Effector memory CD4-positive, alpha-beta T cell (primary cell): ENCODE data around the gene SSTR3.
"Not testable (repeated sequence)": the region's sequence is repeated elsewhere in the genome, so short reads cannot be mapped to it uniquely, and the experiment has no call there.

Source experiments
- DNase-seq, 3 donors: peaks; one replicate each; pipeline ENCODE4 v3.0.0-alpha.2; 2020
- H3K27ac ChIP-seq: 2 replicates; pipeline ENCODE4 v1.7.0; 2013; ENCODE audit warnings: mild to moderate bottlenecking, low read length, moderate library complexity; ENCODE audit not compliant: insufficient read depth, poor library complexity, severe bottlenecking
- H3K27me3 ChIP-seq: replicated peaks from 2 replicates; pipeline ENCODE4 v1.7.0; 2013; ENCODE audit warnings: mild to moderate bottlenecking, low read length; ENCODE audit not compliant: insufficient read depth, control insufficient read depth, poor library complexity, severe bottlenecking
- H3K36me3 ChIP-seq: 2 replicates; pipeline ENCODE4 v1.7.0; 2013; ENCODE audit warnings: mild to moderate bottlenecking, low read length, moderate library complexity; ENCODE audit not compliant: control insufficient read depth, insufficient read depth
- H3K4me1 ChIP-seq: 2 replicates; pipeline ENCODE4 v1.7.0; 2013; ENCODE audit warnings: low read length, mild to moderate bottlenecking; ENCODE audit not compliant: control insufficient read depth, insufficient read depth, poor library complexity, severe bottlenecking
- H3K4me3 ChIP-seq: 2 replicates; pipeline ENCODE4 v1.7.0; 2013; ENCODE audit warnings: low read length, low read depth, mild to moderate bottlenecking; ENCODE audit not compliant: insufficient read depth, poor library complexity, severe bottlenecking
- H3K9me3 ChIP-seq: 2 replicates; pipeline ENCODE4 v1.7.0; 2013; ENCODE audit warnings: mild to moderate bottlenecking, low read length, moderate library complexity; ENCODE audit not compliant: control insufficient read depth

SSTR3 gene

DNA sequence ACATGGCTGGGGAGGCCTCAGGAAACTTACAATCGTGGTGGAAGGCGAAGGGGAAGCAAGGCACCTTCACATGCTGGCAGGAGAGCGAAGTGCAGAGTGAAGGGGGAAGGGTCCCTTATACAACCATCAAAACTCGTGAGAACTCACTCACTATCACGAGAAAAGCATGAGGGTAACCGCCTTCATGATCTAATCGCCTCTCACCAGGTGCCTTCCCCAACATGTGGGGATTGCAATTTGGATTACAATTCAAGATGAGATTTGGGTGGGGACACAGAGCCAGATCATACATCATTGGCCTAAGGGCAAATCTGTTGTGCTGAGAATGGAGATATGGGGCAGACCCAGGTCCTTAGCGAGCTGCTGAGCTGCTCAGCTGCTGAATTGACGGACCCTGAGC lies 37.3 kb downstream of the SSTR3 start:
- Histone ChIP-seq H3K36me3 (no peaks in the 10 kb centered on the region), H3K27me3 (no peaks in the 10 kb centered on the region), H3K27ac (no peak overlapping the region), H3K4me3 (no peak overlapping the region), H3K9me3 (no peaks in the 10 kb centered on the region), H3K4me1 (no peaks in the 10 kb centered on the region)
- DNase-seq = no peak

DNA sequence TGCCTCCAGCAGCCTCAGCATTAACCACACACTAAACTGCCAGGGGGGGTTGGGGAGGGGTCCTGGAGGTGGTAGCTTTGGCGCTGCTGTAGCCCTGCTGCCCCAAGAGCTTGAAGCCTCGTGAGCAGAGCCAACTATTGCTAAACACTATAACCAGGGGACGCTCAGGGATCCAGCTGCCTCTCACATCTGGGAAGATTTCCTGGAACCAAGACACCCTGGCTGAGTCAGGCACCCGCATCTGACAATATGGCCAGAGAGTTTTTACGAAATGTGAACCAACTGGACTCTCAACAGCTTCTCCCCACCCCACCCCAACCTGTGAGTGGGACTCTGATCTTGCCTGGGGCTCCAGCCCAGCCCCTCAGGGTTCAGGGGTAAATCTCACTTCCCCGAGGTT lies 38.6 kb downstream of the SSTR3 start:
- no peak overlapping the region for H3K27ac ChIP-seq
- DNase-seq = no peak
- no peaks in the 10 kb centered on the region for H3K36me3 ChIP-seq
- H3K4me1 ChIP-seq = no peaks in the 10 kb centered on the region
- H3K9me3 ChIP-seq = no peaks in the 10 kb centered on the region
- H3K27me3 ChIP-seq = no peaks in the 10 kb centered on the region
- no peak overlapping the region for H3K4me3 ChIP-seq

DNA sequence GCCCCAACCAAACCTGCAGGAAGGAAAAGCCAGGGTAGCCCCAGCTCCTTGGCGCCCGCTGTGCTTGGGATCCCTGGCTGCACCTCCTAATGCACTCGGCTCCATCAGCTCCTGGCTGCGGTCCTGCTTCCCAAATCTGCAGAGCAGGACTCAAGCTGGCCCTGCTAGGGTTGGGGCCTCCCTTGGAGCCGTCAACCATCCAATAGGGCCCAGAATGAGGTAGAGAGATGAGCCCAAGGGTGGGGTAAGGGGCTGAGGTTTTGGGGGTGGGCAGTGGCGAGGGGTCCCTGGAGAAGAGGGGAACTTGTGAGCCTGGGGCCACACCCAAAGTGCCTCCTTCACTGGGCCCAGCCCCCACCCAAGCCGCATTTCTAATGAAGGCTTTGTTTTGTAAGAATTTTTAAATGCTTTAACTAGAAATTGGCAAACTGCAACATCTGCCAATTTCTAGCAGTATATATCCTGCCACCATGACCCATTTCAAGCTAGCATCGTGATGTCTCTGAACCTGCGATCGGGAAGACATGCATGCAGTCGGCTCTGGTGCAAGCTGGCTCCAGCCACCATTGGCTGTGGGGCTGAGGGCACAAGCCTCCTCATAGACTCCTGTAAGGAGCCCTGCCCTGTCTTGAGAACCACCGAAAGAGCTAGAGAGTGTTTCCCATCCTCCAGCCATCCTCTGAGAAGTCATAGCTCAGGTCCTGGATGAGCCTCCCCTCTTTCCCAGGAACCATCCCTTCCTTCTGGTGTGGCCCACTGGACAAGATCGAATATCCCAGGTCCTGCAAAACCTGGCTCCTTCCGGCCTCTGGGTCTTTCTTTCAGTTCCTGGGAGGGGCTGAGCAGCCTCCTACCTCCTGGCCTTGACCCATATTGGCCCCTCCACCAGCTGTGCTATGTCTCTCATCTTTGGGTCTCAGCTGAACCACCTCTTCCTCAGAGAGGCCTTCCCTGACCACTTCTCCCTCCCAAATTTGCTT lies 39.7 kb downstream of the SSTR3 start:
- H3K4me1 ChIP-seq = peaks cover 3% of the 10 kb centered on the region
- H3K9me3 ChIP-seq = no peaks in the 10 kb centered on the region
- H3K4me3 ChIP-seq = no peak overlapping the region
- no peaks in the 10 kb centered on the region for H3K36me3 ChIP-seq
- no peaks in the 10 kb centered on the region for H3K27me3 ChIP-seq
- no peak for DNase-seq
- no peak overlapping the region for H3K27ac ChIP-seq

DNA sequence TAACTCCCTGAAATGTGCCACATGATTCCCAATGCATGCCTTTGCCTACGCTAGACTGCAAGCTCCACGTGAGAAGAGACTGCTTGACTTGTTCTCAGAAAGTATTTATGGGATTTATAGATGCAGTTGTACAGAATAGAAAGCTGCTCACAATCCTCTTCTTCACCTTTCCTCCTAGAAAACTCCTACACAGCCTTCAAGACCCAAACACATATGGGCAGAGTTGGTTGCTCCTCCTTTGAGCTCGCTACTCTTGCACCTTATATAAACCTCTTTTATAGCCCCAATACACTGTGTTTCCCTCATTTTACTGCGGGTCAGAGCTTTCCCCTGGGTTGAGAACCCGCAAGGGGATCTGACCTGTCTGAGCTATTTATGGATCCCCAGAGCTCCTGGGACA lies 40.6 kb downstream of the SSTR3 start:
- Histone ChIP-seq H3K27me3 (no peaks in the 10 kb centered on the region), H3K4me1 (peaks cover 10% of the 10 kb centered on the region), H3K27ac (no peak overlapping the region), H3K9me3 (no peaks in the 10 kb centered on the region), H3K36me3 (no peaks in the 10 kb centered on the region), H3K4me3 (no peak overlapping the region)
- DNase-seq = no peak

DNA sequence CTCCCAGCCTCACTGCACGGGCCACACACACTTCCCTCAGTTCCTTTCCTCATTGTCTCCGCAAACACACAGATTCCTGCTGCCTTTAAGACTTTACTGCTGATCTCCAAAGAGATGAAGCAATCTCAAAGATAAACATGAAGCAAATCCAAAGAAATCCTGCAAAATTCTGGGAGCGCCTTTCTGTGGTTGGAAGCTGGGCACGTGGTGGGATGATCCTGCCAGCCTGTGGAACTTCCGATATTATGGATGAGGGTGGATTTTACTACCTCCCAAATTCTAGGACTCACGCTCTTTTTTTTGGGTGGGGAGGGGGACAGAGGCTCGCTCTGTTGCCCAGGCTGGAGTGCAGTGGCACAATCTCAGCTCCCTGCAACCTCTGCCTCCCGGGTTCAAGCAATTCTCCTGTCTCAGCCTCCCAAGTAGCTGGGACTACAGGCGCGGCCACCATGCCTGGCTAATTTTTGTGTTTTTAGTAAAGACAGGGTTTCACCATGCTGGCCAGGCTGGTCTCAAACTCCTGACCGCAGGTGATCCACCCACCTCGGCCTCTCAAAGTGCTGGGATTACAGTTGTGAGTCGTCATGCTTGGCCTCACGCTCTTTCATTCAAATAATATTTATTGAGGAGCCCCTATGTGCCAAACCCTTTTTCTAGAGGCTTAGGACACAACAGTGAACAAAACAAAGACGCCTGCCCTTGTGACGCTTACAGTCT lies 41.4 kb downstream of the SSTR3 start:
- H3K4me3 ChIP-seq, H3K27ac ChIP-seq, H3K9me3 ChIP-seq, DNase-seq, H3K36me3 ChIP-seq, H3K27me3 ChIP-seq: not testable (repeated sequence)
- peaks cover 18% of the 10 kb centered on the region for H3K4me1 ChIP-seq

DNA sequence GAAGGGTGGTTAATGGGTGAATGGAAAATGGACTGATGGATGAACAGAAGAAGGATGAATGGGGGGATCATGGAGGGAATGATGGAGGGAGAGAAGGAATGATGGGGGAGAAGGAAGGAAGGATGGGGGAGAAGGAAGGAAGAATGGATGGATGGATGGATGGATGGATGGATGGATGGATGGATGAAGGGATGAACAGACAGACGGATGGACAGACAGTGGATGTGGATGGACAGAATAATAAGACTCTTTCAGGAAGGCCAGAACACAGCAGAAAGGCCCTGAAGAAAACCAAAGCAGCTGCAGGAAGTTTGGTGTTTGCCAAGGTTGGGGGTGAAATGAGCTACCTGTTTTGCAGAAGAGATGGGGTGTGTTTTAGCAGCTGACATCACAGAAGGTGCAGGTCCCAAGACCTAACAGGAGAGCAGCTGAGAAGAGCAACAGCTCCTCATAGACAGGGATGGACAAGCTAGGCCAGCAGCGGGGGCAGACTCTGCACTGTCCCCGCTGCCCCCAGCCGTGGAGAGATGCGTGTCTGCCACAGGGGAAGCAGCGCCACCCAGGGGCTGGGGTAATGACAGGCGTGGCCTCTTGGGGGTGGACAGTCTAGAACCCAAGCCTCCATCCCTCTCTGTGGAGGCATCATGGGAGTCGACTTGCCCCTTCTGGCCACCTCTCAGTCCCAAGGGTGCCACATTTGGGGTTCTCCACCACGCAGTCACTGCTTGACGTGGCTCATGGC lies 42.2 kb downstream of the SSTR3 start:
- Histone ChIP-seq H3K4me1 (peaks cover 19% of the 10 kb centered on the region), H3K36me3 (no peaks in the 10 kb centered on the region), H3K27ac (no peak overlapping the region), H3K9me3 (no peaks in the 10 kb centered on the region), H3K4me3 (no peak overlapping the region), H3K27me3 (no peaks in the 10 kb centered on the region)
- DNase-seq = no peak

DNA sequence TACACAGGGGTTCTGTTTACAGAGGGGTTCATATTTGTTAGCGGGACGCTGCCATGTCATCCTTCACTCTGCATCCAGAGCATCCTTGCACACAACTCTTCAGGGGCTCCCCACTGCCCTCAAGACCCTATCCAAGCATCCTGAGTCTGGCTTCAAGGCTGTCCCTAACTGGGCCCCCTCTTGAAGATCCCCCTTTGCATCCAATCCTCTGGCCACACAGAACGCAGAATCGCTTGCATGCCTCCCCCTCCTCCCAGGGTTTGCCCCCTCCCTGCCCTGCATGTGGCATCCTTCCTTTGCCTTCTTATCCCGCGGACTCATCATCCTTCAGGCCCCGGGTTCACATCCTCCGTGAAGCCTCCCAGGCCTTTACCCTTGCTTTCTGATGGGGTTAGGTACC lies 42.9 kb downstream of the SSTR3 start:
- Histone ChIP-seq H3K4me3 (no peak overlapping the region), H3K27ac (no peak overlapping the region), H3K4me1 (peaks cover 19% of the 10 kb centered on the region), H3K27me3 (no peaks in the 10 kb centered on the region), H3K9me3 (no peaks in the 10 kb centered on the region), H3K36me3 (no peaks in the 10 kb centered on the region)
- DNase-seq = no peak

DNA sequence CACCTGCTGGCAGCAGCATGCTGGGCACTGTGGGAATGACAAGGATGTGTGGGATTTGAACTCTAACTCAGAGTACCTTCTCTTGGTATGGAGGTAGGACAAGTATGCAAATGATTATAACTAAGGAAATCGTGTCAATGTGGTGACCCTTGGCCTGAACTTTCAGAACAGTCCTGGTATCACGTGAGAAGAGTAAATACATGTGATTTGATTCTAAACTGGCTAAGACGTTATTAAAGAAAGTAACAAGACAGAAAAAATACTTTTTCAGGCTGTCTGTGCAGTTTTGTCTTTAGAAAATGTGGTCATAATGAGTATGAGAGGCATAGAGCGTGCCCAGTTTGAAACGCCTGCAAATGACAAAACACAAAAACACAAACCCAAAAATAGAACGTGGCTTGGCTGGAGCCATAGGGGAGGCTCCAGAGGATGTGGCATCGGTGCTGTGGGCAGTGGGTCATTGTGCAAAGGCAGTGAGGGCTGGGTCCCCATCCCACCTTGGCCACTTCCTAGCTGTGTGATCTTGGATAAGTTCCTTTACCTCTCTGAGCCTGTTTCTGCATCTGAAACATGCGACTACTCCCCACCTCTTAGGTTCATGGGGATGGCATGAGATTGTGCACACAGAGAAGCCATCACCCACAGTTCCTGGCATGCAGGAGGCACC lies 44.2 kb downstream of the SSTR3 start:
- Histone ChIP-seq H3K27me3 (no peaks in the 10 kb centered on the region), H3K4me1 (peaks cover 30% of the 10 kb centered on the region), H3K27ac (no peak overlapping the region), H3K4me3 (no peak overlapping the region), H3K36me3 (no peaks in the 10 kb centered on the region), H3K9me3 (no peaks in the 10 kb centered on the region)
- DNase-seq = no peak

DNA sequence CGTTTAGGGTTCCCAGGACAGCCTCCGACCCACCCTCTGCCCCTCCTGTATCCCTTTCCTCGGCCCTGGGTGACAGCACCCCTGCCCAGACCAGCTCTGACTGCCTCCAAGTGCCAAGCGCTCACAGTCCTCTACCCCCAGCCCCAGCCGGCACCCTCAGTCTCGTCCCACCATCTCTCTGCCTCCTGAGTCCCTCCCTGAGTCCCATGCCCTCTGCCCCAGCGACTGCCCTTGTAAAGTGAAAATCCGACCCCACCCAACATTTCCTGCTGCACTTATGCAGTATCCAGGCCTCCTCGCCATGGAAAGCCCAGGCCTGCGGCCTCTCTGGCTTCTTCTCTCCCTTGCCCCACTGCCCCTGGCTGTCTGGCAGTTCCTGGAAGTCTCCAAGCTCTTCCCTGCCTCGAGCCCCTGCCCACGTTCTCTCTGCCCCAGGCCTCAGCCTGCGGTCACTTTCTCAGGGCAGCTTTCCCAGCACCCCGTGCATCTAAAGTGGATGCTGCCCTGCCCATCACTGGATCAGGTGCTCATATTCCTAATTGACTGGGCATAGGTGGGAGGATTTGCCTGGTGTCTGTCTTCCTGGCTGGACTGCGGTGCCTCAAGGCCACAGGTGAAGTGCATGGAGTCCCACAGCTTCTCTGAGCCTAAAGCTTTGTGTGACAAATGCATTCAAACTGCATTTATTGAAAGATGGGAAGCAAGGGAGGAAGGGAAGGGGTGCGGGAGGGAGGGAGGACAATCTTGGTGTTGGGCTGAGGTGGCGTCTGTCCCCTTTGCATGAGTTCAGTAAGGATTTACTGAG lies 44.9 kb downstream of the SSTR3 start:
- Histone ChIP-seq H3K4me3 (peak overlapping the region; percentile 33), H3K36me3 (no peaks in the 10 kb centered on the region), H3K4me1 (peaks cover 37% of the 10 kb centered on the region), H3K27me3 (no peaks in the 10 kb centered on the region), H3K27ac (no peak overlapping the region), H3K9me3 (no peaks in the 10 kb centered on the region)
- no peak for DNase-seq
